GM23338 (cell line): ENCODE data around the gene DDX24. TPM values are rescaled to one million over a fixed set of nuclear protein-coding genes. Genes with fewer than 3 reads are reported as not detected.

Experiments used
- ATAC-seq: fragments of 200-7000 bp; cut with Tn5 transposase; 3 replicates; pipeline ENCODE4 v1.9.1; 2020
- DNase-seq: peaks from one replicate; pipeline ENCODE4 v3.0.0-alpha.2; 2015; ENCODE audit warnings: low spot score
- H2AFZ ChIP-seq: fragments of 200-600 bp; sonication (generic); 2 replicates; pipeline ENCODE4 v1.8.0; 2016; ENCODE audit warnings: antibody characterized with exemption, mild to moderate bottlenecking, moderate library complexity
- H3F3A ChIP-seq: fragments of 200-600 bp; sonication (generic); replicated peaks from 2 replicates; pipeline ENCODE4 v1.8.0; 2017; ENCODE audit warnings: antibody characterized with exemption, mixed run types, low read depth
- H3K27ac ChIP-seq: fragments of 200-600 bp; sonication (generic); 2 replicates; pipeline ENCODE4 v1.6.1; 2016; ENCODE audit warnings: low read depth
- H3K27me3 ChIP-seq: fragments of 200-600 bp; sonication (generic); 2 replicates; pipeline ENCODE4 v1.8.0; 2016; ENCODE audit warnings: mild to moderate bottlenecking, mixed run types, moderate library complexity; ENCODE audit not compliant: insufficient read depth
- H3K36me3 ChIP-seq: fragments of 200-600 bp; sonication (generic); 2 replicates; pipeline ENCODE4 v1.8.0; 2016; ENCODE audit warnings: mild to moderate bottlenecking; ENCODE audit not compliant: insufficient read depth
- H3K4me1 ChIP-seq: fragments of 200-600 bp; sonication (generic); 2 replicates; pipeline ENCODE4 v1.8.0; 2016; ENCODE audit warnings: mild to moderate bottlenecking, moderate library complexity; ENCODE audit not compliant: insufficient read depth
- H3K4me2 ChIP-seq: fragments of 200-600 bp; sonication (generic); 2 replicates; pipeline ENCODE4 v1.7.1; 2017; ENCODE audit warnings: mixed run types
- H3K4me3 ChIP-seq: fragments of 200-600 bp; sonication (generic); 2 replicates; pipeline ENCODE4 v1.6.1; 2016; ENCODE audit warnings: mixed run types
- H3K79me2 ChIP-seq: fragments of 200-600 bp; sonication (generic); replicated peaks from 2 replicates; pipeline ENCODE4 v1.8.0; 2017; ENCODE audit warnings: mild to moderate bottlenecking; ENCODE audit not compliant: insufficient read depth
- H3K9me2 ChIP-seq: fragments of 200-600 bp; sonication (generic); 2 replicates; pipeline ENCODE4 v1.8.0; 2017; ENCODE audit not compliant: insufficient read depth
- H4K20me1 ChIP-seq: fragments of 200-600 bp; sonication (generic); replicated peaks from 2 replicates; pipeline ENCODE4 v1.8.0; 2017; ENCODE audit warnings: mild to moderate bottlenecking; ENCODE audit not compliant: insufficient read depth
- H3K27ac Mint-ChIP-seq: 2 replicates; pipeline ENCODE4 v1.8.0; 2020; ENCODE audit warnings: inconsistent platforms, mild to moderate bottlenecking, moderate library complexity, mixed read lengths
- H3K27me3 Mint-ChIP-seq: 3 replicates; pipeline ENCODE4 v1.8.0; 2022; ENCODE audit warnings: low read depth, mild to moderate bottlenecking, moderate library complexity, mixed read lengths, inconsistent platforms; ENCODE audit not compliant: insufficient read depth, poor library complexity
- H3K36me3 Mint-ChIP-seq: 3 replicates; pipeline ENCODE4 v1.8.0; 2021; ENCODE audit warnings: low read depth, mild to moderate bottlenecking, inconsistent platforms, moderate library complexity, mixed read lengths
- H3K4me1 Mint-ChIP-seq: 3 replicates; pipeline ENCODE4 v1.8.0; 2020; ENCODE audit warnings: mild to moderate bottlenecking, inconsistent platforms, mixed read lengths
- H3K4me3 Mint-ChIP-seq: 3 replicates; pipeline ENCODE4 v1.8.0; 2021; ENCODE audit warnings: moderate library complexity, mild to moderate bottlenecking, inconsistent platforms, mixed read lengths
- H3K9me3 Mint-ChIP-seq: 3 replicates; pipeline ENCODE4 v1.8.0; 2020; ENCODE audit warnings: moderate library complexity, mild to moderate bottlenecking, inconsistent platforms, mixed read lengths
- CREB1 ChIP-seq: fragments of 250-450 bp; sonication (Bioruptor Pico); IDR thresholded peaks from 2 replicates; pipeline ENCODE4 v1.5.0; 2020; ENCODE audit warnings: low read depth, mild to moderate bottlenecking, moderate library complexity
- CTCF ChIP-seq, 2 experiments: fragments of 200-600 bp in 1 of 2; sonication (generic) in 1 of 2; conservative IDR thresholded peaks; 2 replicates each; pipeline versions ENCODE4 v1.5.1 to v1.6.1; 2016 to 2017; ENCODE audit warnings: antibody characterized with exemption in 2 of 2, low read depth in 2 of 2, mild to moderate bottlenecking in 2 of 2, moderate library complexity in 1 of 2
- ETS1 ChIP-seq: IDR thresholded peaks from 2 replicates; pipeline ENCODE4 v1.6.1; 2016; ENCODE audit warnings: antibody characterized with exemption
- EZH2 ChIP-seq: fragments of 200-600 bp; sonication (generic); IDR thresholded peaks from one replicate; pipeline ENCODE4 v1.8.0; 2017; ENCODE audit warnings: antibody characterized with exemption, mild to moderate bottlenecking, low read depth; ENCODE audit not compliant: unreplicated experiment
- EZH2phosphoT487 ChIP-seq: fragments of 200-600 bp; sonication (generic); IDR thresholded peaks from one replicate; pipeline ENCODE4 v1.8.1; 2018; ENCODE audit warnings: antibody characterized with exemption; ENCODE audit not compliant: unreplicated experiment
- JUNB ChIP-seq: IDR thresholded peaks from one replicate; pipeline ENCODE4 v1.6.1; 2016; ENCODE audit warnings: antibody characterized with exemption; ENCODE audit not compliant: unreplicated experiment
- NANOG ChIP-seq: IDR thresholded peaks from 2 replicates; pipeline ENCODE4 v1.6.1; 2016; ENCODE audit warnings: antibody characterized with exemption, borderline replicate concordance
- POLR2AphosphoS5 ChIP-seq: IDR thresholded peaks from 2 replicates; pipeline ENCODE4 v1.6.1; 2016; ENCODE audit warnings: antibody characterized with exemption, low read depth
- REST ChIP-seq: IDR thresholded peaks from one replicate; pipeline ENCODE4 v1.6.1; 2018; ENCODE audit warnings: antibody characterized with exemption; ENCODE audit not compliant: unreplicated experiment
- STAT1 ChIP-seq: IDR thresholded peaks from one replicate; pipeline ENCODE4 v1.6.1; 2016; ENCODE audit warnings: antibody characterized with exemption; ENCODE audit not compliant: unreplicated experiment
- ZNF114 ChIP-seq: fragments of 250-450 bp; sonication (Bioruptor Pico); IDR thresholded peaks from 2 replicates; pipeline ENCODE4 v1.5.0; 2020; ENCODE audit warnings: mild to moderate bottlenecking, moderate library complexity
- ZNF331 ChIP-seq: fragments of 250-450 bp; sonication (Bioruptor Pico); IDR thresholded peaks from 2 replicates; pipeline ENCODE4 v1.5.0; 2020; ENCODE audit warnings: low read depth, mild to moderate bottlenecking, moderate library complexity
- polyA plus RNA-seq: library from polyadenylated mRNA; unstranded; fragments of >200 nt; fragmentation: Nextera tagmentation; extraction: Ambion mirVana; gene quantifications from 2 replicates; pipeline ENCODE4 v1.2.1, GENCODE V29; 2016
- total RNA-seq: library from RNA; depleted of rRNA; stranded (reverse); fragments of >200 nt; shearing (Covaris generic); gene quantifications from 2 replicates; pipeline ENCODE4 v1.2.3, GENCODE V29; 2014
- TF ChIP-seq, protein P1 (sequence below): fragments of 250-450 bp; sonication (Bioruptor Pico); IDR thresholded peaks from 2 replicates; pipeline ENCODE4 v1.5.0; 2020; ENCODE audit warnings: mild to moderate bottlenecking, moderate library complexity

DDX24 gene
- total and polyA plus RNA-seq, 2 experiments from 2014 or later: 150 to 265 TPM

GRCh38 chr14:94010625-94011024, 70.4 kb downstream of the DDX24 start (continued):
- no peak for TF ChIP-seq EZH2phosphoT487
- TF ChIP-seq STAT1: no peak

DNA sequence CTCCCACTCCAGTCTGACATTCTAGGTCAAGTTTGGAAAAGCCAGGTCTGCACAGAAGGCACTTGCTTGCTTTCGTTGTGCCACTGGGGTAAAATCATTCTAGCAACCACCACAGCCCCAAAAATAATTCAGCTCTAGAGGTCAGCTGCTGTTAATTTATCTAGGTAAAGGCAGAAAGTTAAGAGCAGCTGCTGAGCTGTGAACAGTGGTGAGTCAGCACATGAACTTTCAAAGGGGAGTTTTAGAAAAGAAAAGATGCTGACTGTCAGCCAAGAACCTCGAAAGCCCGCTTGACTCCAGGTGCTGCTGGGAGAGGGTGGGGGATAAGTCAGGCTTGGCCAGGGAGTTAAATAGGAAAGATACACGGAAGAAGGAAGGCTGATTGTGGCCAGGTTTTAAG, 71.2 kb downstream of the DDX24 start:
- DNase-seq (no peak), ATAC-seq (no peak)
- Histone ChIP-seq H3K4me3 (no peak overlapping the region), H3K4me2 (no peak overlapping the region), H3K4me1 (no peaks in the 10 kb centered on the region), H3K27ac (no peak overlapping the region), H3K9me2 (no peaks in the 10 kb centered on the region), H4K20me1 (no peaks in the 10 kb centered on the region), H3K36me3 (no peaks in the 10 kb centered on the region), H3F3A (no peaks in the 10 kb centered on the region), H3K27me3 (no peaks in the 10 kb centered on the region), H2AFZ (no peak overlapping the region), H3K79me2 (no peaks in the 10 kb centered on the region)
- Mint-ChIP-seq H3K4me3 (no peak overlapping the region), H3K27ac (no peak overlapping the region), H3K4me1 (peaks cover 4% of the 10 kb centered on the region; the same call in 2 of the 3 replicates), H3K9me3 (no peaks in the 10 kb centered on the region), H3K27me3 (peaks cover 2% of the 10 kb centered on the region), H3K36me3 (no peaks in the 10 kb centered on the region)
- no peak for TF ChIP-seq REST
- no peak for TF ChIP-seq ZNF331 (CRISPR knock-in tag)
- TF ChIP-seq STAT1: no peak
- no peak for TF ChIP-seq EZH2phosphoT487
- no peak for TF ChIP-seq CTCF (conservative IDR thresholded peaks at IDR 0.05; ENCODE audit: low read depth in 2 of 2)
- no peak for TF ChIP-seq JUNB
- TF ChIP-seq ETS1: no peak
- TF ChIP-seq EZH2: no peak
- TF ChIP-seq, protein P1, sequence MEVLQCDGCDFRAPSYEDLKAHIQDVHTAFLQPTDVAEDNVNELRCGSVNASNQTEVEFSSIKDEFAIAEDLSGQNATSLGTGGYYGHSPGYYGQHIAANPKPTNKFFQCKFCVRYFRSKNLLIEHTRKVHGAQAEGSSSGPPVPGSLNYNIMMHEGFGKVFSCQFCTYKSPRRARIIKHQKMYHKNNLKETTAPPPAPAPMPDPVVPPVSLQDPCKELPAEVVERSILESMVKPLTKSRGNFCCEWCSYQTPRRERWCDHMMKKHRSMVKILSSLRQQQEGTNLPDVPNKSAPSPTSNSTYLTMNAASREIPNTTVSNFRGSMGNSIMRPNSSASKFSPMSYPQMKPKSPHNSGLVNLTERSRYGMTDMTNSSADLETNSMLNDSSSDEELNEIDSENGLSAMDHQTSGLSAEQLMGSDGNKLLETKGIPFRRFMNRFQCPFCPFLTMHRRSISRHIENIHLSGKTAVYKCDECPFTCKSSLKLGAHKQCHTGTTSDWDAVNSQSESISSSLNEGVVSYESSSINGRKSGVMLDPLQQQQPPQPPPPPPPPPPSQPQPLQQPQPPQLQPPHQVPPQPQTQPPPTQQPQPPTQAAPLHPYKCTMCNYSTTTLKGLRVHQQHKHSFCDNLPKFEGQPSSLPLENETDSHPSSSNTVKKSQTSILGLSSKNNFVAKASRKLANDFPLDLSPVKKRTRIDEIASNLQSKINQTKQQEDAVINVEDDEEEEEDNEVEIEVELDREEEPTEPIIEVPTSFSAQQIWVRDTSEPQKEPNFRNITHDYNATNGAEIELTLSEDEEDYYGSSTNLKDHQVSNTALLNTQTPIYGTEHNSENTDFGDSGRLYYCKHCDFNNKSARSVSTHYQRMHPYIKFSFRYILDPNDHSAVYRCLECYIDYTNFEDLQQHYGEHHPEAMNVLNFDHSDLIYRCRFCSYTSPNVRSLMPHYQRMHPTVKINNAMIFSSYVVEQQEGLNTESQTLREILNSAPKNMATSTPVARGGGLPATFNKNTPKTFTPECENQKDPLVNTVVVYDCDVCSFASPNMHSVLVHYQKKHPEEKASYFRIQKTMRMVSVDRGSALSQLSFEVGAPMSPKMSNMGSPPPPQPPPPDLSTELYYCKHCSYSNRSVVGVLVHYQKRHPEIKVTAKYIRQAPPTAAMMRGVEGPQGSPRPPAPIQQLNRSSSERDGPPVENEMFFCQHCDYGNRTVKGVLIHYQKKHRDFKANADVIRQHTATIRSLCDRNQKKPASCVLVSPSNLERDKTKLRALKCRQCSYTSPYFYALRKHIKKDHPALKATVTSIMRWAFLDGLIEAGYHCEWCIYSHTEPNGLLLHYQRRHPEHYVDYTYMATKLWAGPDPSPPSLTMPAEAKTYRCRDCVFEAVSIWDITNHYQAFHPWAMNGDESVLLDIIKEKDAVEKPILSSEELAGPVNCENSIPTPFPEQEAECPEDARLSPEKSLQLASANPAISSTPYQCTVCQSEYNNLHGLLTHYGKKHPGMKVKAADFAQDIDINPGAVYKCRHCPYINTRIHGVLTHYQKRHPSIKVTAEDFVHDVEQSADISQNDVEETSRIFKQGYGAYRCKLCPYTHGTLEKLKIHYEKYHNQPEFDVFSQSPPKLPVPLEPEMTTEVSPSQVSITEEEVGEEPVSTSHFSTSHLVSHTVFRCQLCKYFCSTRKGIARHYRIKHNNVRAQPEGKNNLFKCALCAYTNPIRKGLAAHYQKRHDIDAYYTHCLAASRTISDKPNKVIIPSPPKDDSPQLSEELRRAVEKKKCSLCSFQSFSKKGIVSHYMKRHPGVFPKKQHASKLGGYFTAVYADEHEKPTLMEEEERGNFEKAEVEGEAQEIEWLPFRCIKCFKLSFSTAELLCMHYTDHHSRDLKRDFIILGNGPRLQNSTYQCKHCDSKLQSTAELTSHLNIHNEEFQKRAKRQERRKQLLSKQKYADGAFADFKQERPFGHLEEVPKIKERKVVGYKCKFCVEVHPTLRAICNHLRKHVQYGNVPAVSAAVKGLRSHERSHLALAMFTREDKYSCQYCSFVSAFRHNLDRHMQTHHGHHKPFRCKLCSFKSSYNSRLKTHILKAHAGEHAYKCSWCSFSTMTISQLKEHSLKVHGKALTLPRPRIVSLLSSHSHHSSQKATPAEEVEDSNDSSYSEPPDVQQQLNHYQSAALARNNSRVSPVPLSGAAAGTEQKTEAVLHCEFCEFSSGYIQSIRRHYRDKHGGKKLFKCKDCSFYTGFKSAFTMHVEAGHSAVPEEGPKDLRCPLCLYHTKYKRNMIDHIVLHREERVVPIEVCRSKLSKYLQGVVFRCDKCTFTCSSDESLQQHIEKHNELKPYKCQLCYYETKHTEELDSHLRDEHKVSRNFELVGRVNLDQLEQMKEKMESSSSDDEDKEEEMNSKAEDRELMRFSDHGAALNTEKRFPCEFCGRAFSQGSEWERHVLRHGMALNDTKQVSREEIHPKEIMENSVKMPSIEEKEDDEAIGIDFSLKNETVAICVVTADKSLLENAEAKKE (CRISPR knock-in tag): no peak
- no peak for TF ChIP-seq NANOG
- no peak for TF ChIP-seq CREB1
- TF ChIP-seq ZNF114: no peak
- TF ChIP-seq POLR2AphosphoS5: no peak
